ENCODE data around the gene PTPRD.
A peak's percentile ranks its signal among the peaks of the same experiment; 100 is the strongest.

Gene PTPRD

DNA sequence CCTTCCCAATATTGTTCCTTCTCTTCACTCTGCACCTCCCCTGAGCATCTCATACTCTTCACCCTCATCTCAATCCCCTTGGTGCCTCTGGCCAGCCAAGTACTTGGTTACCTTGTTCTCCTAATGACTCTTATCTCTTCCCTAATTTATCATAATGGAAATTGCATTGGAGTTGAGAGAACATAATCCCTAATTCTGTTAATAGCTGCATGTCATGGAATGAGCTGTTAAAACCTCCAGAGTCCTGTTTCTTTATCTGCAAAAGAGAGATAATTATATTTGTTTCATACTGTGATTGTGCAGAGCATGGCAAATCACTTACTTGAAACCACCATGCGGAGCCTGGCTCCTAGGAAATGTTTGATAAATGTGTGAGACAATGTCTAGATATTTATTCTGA, 1738.3 kb downstream of the PTPRD start:
- POLR2A ChIA-PET = no interaction called here
- TF ChIP-seq, protein P1, sequence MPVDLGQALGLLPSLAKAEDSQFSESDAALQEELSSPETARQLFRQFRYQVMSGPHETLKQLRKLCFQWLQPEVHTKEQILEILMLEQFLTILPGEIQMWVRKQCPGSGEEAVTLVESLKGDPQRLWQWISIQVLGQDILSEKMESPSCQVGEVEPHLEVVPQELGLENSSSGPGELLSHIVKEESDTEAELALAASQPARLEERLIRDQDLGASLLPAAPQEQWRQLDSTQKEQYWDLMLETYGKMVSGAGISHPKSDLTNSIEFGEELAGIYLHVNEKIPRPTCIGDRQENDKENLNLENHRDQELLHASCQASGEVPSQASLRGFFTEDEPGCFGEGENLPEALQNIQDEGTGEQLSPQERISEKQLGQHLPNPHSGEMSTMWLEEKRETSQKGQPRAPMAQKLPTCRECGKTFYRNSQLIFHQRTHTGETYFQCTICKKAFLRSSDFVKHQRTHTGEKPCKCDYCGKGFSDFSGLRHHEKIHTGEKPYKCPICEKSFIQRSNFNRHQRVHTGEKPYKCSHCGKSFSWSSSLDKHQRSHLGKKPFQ (tag by site-specific recombination; IDR thresholded peaks at IDR 0.05) = no peak
- TF ChIP-seq ZNF549 (tag by site-specific recombination; IDR thresholded peaks at IDR 0.05) = no peak
- TF ChIP-seq, protein P2, sequence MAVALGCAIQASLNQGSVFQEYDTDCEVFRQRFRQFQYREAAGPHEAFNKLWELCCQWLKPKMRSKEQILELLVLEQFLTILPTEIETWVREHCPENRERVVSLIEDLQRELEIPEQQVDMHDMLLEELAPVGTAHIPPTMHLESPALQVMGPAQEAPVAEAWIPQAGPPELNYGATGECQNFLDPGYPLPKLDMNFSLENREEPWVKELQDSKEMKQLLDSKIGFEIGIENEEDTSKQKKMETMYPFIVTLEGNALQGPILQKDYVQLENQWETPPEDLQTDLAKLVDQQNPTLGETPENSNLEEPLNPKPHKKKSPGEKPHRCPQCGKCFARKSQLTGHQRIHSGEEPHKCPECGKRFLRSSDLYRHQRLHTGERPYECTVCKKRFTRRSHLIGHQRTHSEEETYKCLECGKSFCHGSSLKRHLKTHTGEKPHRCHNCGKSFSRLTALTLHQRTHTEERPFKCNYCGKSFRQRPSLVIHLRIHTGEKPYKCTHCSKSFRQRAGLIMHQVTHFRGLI (tag by site-specific recombination; IDR thresholded peaks at IDR 0.05) = no peak
- TF ChIP-seq, protein P3, sequence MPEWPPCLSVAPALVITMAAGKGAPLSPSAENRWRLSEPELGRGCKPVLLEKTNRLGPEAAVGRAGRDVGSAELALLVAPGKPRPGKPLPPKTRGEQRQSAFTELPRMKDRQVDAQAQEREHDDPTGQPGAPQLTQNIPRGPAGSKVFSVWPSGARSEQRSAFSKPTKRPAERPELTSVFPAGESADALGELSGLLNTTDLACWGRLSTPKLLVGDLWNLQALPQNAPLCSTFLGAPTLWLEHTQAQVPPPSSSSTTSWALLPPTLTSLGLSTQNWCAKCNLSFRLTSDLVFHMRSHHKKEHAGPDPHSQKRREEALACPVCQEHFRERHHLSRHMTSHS (tag by site-specific recombination; IDR thresholded peaks at IDR 0.05) = no peak
- TF ChIP-seq TCF7L2 (IDR thresholded peaks at IDR 0.05; ENCODE audit: borderline replicate concordance, low read depth, low read length) = no peak
- peak; percentile 56; the same call in 1 of the 2 replicates for TF ChIP-seq OSR2 (tag by site-specific recombination; IDR thresholded peaks at IDR 0.05)
- TF ChIP-seq, protein P4, sequence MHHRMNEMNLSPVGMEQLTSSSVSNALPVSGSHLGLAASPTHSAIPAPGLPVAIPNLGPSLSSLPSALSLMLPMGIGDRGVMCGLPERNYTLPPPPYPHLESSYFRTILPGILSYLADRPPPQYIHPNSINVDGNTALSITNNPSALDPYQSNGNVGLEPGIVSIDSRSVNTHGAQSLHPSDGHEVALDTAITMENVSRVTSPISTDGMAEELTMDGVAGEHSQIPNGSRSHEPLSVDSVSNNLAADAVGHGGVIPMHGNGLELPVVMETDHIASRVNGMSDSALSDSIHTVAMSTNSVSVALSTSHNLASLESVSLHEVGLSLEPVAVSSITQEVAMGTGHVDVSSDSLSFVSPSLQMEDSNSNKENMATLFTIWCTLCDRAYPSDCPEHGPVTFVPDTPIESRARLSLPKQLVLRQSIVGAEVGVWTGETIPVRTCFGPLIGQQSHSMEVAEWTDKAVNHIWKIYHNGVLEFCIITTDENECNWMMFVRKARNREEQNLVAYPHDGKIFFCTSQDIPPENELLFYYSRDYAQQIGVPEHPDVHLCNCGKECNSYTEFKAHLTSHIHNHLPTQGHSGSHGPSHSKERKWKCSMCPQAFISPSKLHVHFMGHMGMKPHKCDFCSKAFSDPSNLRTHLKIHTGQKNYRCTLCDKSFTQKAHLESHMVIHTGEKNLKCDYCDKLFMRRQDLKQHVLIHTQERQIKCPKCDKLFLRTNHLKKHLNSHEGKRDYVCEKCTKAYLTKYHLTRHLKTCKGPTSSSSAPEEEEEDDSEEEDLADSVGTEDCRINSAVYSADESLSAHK (tag by site-specific recombination; IDR thresholded peaks at IDR 0.05) = peak; percentile 35; the same call in 1 of the 2 replicates
- TF ChIP-seq ZNF23 (tag by site-specific recombination; IDR thresholded peaks at IDR 0.05; ENCODE audit: borderline replicate concordance) = no peak
- TF ChIP-seq, protein P5, sequence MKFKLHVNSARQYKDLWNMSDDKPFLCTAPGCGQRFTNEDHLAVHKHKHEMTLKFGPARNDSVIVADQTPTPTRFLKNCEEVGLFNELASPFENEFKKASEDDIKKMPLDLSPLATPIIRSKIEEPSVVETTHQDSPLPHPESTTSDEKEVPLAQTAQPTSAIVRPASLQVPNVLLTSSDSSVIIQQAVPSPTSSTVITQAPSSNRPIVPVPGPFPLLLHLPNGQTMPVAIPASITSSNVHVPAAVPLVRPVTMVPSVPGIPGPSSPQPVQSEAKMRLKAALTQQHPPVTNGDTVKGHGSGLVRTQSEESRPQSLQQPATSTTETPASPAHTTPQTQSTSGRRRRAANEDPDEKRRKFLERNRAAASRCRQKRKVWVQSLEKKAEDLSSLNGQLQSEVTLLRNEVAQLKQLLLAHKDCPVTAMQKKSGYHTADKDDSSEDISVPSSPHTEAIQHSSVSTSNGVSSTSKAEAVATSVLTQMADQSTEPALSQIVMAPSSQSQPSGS (tag by site-specific recombination; IDR thresholded peaks at IDR 0.05; ENCODE audit: low read depth) = no peak
- no peak for TF ChIP-seq ZNF830 (tag by site-specific recombination; IDR thresholded peaks at IDR 0.05; ENCODE audit: low read depth)
- TF ChIP-seq, protein P6, sequence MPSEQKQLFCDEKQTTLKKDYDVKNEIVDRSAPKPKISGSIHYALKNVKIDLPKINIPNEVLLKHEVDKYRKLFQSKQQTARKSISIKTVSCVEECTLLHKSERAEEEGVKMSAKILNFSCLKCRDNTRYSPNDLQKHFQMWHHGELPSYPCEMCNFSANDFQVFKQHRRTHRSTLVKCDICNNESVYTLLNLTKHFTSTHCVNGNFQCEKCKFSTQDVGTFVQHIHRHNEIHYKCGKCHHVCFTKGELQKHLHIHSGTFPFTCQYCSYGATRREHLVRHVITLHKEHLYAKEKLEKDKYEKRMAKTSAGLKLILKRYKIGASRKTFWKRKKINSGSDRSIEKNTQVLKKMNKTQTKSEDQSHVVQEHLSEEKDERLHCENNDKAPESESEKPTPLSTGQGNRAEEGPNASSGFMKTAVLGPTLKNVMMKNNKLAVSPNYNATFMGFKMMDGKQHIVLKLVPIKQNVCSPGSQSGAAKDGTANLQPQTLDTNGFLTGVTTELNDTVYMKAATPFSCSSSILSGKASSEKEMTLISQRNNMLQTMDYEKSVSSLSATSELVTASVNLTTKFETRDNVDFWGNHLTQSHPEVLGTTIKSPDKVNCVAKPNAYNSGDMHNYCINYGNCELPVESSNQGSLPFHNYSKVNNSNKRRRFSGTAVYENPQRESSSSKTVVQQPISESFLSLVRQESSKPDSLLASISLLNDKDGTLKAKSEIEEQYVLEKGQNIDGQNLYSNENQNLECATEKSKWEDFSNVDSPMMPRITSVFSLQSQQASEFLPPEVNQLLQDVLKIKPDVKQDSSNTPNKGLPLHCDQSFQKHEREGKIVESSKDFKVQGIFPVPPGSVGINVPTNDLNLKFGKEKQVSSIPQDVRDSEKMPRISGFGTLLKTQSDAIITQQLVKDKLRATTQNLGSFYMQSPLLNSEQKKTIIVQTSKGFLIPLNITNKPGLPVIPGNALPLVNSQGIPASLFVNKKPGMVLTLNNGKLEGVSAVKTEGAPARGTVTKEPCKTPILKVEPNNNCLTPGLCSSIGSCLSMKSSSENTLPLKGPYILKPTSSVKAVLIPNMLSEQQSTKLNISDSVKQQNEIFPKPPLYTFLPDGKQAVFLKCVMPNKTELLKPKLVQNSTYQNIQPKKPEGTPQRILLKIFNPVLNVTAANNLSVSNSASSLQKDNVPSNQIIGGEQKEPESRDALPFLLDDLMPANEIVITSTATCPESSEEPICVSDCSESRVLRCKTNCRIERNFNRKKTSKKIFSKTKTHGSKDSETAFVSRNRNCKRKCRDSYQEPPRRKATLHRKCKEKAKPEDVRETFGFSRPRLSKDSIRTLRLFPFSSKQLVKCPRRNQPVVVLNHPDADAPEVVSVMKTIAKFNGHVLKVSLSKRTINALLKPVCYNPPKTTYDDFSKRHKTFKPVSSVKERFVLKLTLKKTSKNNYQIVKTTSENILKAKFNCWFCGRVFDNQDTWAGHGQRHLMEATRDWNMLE (tag by site-specific recombination; conservative IDR thresholded peaks at IDR 0.05; ENCODE audit: low read depth) = no peak
- TF ChIP-seq ZNF747 (tag by site-specific recombination; IDR thresholded peaks at IDR 0.05) = no peak
- TF ChIP-seq GLIS1 (tag by site-specific recombination; IDR thresholded peaks at IDR 0.05) = no peak
- TF ChIP-seq ZNF274 (IDR thresholded peaks at IDR 0.05; ENCODE audit: low read length) = no peak
- TF ChIP-seq ZNF274 (tag by site-specific recombination; IDR thresholded peaks at IDR 0.05; ENCODE audit: borderline replicate concordance) = no peak
- TF ChIP-seq, protein P7, sequence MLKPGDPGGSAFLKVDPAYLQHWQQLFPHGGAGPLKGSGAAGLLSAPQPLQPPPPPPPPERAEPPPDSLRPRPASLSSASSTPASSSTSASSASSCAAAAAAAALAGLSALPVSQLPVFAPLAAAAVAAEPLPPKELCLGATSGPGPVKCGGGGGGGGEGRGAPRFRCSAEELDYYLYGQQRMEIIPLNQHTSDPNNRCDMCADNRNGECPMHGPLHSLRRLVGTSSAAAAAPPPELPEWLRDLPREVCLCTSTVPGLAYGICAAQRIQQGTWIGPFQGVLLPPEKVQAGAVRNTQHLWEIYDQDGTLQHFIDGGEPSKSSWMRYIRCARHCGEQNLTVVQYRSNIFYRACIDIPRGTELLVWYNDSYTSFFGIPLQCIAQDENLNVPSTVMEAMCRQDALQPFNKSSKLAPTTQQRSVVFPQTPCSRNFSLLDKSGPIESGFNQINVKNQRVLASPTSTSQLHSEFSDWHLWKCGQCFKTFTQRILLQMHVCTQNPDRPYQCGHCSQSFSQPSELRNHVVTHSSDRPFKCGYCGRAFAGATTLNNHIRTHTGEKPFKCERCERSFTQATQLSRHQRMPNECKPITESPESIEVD (tag by site-specific recombination; IDR thresholded peaks at IDR 0.05) = 0 out of 2 replicates have a peak, but pooled peaks have one; percentile 22
- no peak for TF ChIP-seq ZNF37A (tag by site-specific recombination; IDR thresholded peaks at IDR 0.05)
- no peak for TF ChIP-seq ZNF114 (tag by site-specific recombination; IDR thresholded peaks at IDR 0.05)
- TF ChIP-seq ZNF629 (tag by site-specific recombination; IDR thresholded peaks at IDR 0.05) = no peak
- no peak for TF ChIP-seq ZNF391 (tag by site-specific recombination; IDR thresholded peaks at IDR 0.05; ENCODE audit: borderline replicate concordance, low read depth)

More for the DNA sequence above, 1738.3 kb downstream of the PTPRD start:
- CTCF ChIA-PET = interaction anchor here (0.7 kb wide), 2 partner anchors 1651 to 1822 kb away, joined by 3 read pairs; no protein-coding TSS in a partner anchor
- H3K4me3 ChIP-seq (ENCODE audit: low read depth, low read length) = no peak overlapping the region
- no peaks in the 10 kb centered on the region for H3K9me3 ChIP-seq (ENCODE audit: control insufficient read depth, insufficient read depth, low read depth, low read length)
- H3K36me3 ChIP-seq (ENCODE audit: control insufficient read depth in 2 of 2, insufficient read depth in 1 of 2, low read length in 2 of 2) = no peaks in the 10 kb centered on the region
- H3K4me1 ChIP-seq (ENCODE audit: control insufficient read depth, insufficient read depth, low read length) = peaks cover 3% of the 10 kb centered on the region; the same call in 1 of the 2 replicates
- no peak overlapping the region for H3K27ac ChIP-seq (ENCODE audit: extremely low read depth, low read depth, low read length)
